HG03045 (cell line): ENCODE results near the gene GGT6.
"Not testable (repeated sequence)": the region's sequence is repeated elsewhere in the genome, so short reads cannot be mapped to it uniquely, and the experiment has no call there.

Experiments used
- ATAC-seq: cut with Tn5 transposase; IDR thresholded peaks from one replicate; pipeline ENCODE4 v1.9.1; 2021; ENCODE audit warnings: mild to moderate bottlenecking, moderate library complexity; ENCODE audit not compliant: unreplicated experiment

Gene GGT6

GRCh38 chr17:4560421-4560820, at the start of gene GGT6:
Gene GGT6 (minus strand): TSS chr17:4560577. CDS start chr17:4560521, 56 bp downstream.
- no peak for ATAC-seq

GRCh38 chr17:4610162-4610561, 49.8 kb upstream of the GGT6 start:
- ATAC-seq, result no peak

DNA sequence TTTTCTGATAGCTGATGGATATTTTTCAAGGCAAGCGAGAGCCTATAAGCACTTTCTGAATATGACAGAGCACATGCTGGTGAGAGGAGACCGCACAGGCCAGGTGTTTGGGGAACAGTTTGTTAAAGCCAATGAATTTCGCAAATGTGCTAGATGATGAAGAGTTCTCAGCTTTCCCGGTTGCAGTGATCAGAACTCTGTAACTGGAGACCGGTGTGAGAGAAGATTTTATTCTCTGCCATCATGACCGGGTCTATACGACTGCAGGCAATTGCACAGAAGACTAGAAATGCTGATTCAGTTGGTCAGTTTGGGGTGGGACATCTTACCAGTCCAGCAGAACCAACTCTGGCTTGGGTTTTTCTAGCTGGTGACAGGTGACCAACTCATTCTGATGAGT, 49.4 kb upstream of the GGT6 start:
- ATAC-seq, result no peak

GRCh38 chr17:4607773-4608187, 47.4 kb upstream of the GGT6 start:
- no peak for ATAC-seq

DNA sequence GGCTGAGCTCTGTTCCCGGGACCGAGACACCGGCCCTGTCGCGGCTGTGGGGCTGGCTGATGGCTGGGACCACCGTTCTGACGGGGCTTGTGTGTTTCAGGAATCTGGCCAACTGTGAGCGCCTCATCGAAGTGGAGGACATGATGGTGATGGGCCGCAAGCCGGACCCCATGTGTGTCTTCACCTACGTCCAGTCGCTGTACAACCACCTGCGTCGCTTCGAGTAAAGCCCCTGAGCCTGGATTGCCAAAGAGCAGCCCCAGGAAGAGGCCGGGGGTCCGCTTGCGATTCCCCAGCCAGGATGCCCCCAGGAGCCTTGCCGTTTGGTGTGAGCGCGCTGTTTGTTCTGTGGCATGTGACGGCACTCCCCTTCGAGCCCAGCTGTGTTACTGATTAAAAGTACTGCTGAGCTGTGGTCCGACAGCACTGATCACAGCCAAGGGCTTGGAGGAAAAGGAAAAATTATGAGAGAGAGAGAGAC, 46.9 kb upstream of the GGT6 start:
- no peak for ATAC-seq

GRCh38 chr17:4605826-4606225, 45.4 kb upstream of the GGT6 start:
- no peak for ATAC-seq

DNA sequence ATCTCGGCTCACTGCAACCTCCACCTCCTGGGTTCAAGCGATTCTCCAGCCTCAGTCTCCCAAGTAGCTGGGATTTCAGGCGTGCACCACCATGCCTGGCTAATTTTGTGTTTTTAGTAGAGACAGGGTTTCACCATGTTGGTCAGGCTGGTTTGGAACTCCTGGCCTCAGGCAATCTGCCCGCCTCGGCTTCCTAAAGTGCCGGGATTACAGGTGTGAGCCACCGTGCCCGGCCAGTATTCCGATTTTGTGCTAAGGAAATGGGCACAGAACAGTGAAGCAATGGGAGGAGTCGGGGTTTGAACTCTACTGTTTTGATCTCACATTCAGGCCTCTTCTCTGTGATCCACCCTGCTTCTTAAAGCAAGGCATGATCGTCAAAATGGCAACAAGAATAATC, 44.4 kb upstream of the GGT6 start:
- not testable (repeated sequence) for ATAC-seq

- ATAC-seq, result no peak
These were observed 43.8 kb upstream of the GGT6 start for GRCh38 chr17:4604111-4604644.

GRCh38 chr17:4602041-4602440, 41.7 kb upstream of the GGT6 start:
- ATAC-seq, result no peak

- no peak for ATAC-seq
These were observed 40.9 kb upstream of the GGT6 start for GRCh38 chr17:4601326-4601725.

GRCh38 chr17:4600563-4600962, 40.2 kb upstream of the GGT6 start:
- ATAC-seq, result no peak

GRCh38 chr17:4599505-4600281, 39.3 kb upstream of the GGT6 start:
- no peak for ATAC-seq

- ATAC-seq, result no peak
These were observed 38.6 kb upstream of the GGT6 start for GRCh38 chr17:4598776-4599504.

- ATAC-seq, result no peak
These were observed 37.6 kb upstream of the GGT6 start for GRCh38 chr17:4597975-4598374.

GRCh38 chr17:4596636-4597380, 36.4 kb upstream of the GGT6 start:
- ATAC-seq, result no peak

GRCh38 chr17:4595685-4596342, 35.4 kb upstream of the GGT6 start:
- ATAC-seq, result not testable (repeated sequence)

DNA sequence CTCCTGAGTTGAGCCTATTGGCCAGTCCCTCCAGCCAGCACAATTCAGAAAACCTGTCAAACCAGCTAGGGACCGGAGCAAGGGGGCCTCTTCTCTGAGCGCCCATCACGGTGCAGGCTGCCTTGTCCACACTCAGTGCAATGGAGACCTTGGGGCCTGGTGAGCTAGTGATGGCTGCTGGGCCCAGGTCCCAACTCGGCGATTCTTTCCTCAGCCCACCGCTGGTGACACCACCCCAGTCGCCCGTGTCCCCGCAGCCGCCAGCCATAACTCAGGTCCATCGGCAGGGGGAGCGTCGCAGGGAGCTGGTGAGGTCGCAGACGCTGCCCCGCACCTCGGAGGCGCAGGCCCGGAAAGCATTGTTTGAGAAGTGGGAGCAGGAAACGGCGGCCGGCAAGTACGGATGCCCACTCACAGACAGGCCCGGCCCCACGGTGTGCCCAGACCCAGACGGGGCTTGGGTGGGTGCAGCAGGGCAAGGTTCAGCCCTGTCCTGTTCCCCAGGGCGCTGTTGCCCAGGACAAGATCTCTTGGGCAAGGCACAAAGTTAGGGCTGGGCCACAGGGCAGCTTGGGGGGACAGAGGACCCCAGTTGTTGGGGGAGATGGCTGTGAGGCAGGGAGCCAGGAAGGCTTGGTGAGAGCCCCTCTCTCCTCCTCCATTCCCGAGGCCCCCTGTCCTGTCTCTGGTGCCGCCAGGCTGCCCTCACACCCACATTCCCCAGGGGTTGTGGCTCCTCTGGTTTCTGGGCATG, 34.7 kb upstream of the GGT6 start:
- ATAC-seq, result no peak

DNA sequence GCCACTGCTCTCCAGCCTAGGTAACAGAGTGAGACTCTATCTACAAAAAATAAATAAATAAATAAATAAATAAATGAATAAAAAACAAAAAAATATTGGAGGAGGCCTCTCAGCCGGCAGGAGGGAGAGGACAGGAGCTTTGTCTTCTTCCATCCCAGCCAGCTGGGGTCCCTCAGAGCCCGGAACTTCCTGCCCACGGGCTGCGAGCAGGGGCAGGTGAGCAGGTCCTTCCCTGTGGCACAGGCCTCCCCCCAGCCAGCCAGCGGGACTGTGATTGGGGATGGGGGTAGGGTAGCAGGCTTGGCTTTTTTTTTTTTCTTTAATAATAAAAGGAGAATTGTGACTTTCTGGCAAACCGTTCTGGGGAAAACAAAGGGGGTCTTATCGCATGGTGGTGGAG, 34.0 kb upstream of the GGT6 start:
- ATAC-seq, result no peak

DNA sequence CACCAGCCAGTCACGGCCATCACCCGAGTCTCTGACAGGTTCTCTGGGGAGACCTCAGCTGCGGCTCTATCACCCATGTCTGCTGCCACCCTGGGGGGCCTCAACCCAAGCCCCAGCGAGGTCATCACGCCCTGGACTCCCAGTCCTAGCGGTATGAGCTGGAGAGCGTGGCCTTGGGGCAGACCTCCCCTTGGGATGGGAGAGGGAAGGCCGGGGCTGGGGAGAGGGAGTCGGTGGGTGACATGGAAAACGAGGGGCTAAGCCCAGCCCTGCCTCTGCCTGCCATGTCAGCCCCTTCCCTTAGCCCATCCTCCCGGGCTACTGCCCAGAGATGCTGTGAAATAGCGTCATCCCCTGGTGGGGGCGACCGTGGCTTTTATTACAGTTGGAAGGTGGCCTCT, 32.6 kb upstream of the GGT6 start:
- no peak for ATAC-seq
